PC-9 (cell line): ENCODE results near the gene GPATCH1. TPM values are rescaled to one million over a fixed set of nuclear protein-coding genes. Genes with fewer than 3 reads are reported as not detected.

Source experiments
- BruUV-seq: library from RNA; stranded (reverse); fragments of 400-500 nt; replicated peaks from 2 replicates; lab custom pipeline; 2021; lab: Mats Ljungman, UMichigan
- CTCF ChIA-PET: fragments of 300-600 bp; sonication (Branson Sonifier 250); formaldehyde crosslinking; loops from one replicate; lab custom pipeline; 2022; ENCODE audit warnings: antibody characterized with exemption; lab: Charles Lee
- POLR2A ChIA-PET: fragments of 300-600 bp; sonication (Branson Sonifier 250); formaldehyde crosslinking; loops from one replicate; lab custom pipeline; 2022; ENCODE audit warnings: antibody characterized with exemption; ENCODE audit not compliant: unreplicated experiment; lab: Charles Lee
- DNase-seq, 2 experiments: peaks; one replicate each; pipeline versions ENCODE4 v3.0.0 to v3.0.0-alpha.2; 2015 to 2022; ENCODE audit warnings: mixed read lengths in 1 of 2
- H2AFZ ChIP-seq: fragments of 200-600 bp; sonication (generic); 2 replicates; pipeline ENCODE4 v1.8.1; 2017; ENCODE audit warnings: antibody characterized with exemption
- H3F3A ChIP-seq: fragments of 200-600 bp; sonication (generic); 2 replicates; pipeline ENCODE4 v1.8.1; 2017; ENCODE audit warnings: antibody characterized with exemption, mild to moderate bottlenecking, low read depth; ENCODE audit not compliant: insufficient read depth
- H3K27ac ChIP-seq: fragments of 200-600 bp; sonication (generic); 2 replicates; pipeline ENCODE4 v1.6.1; 2016; ENCODE audit warnings: mixed run types
- H3K27me3 ChIP-seq: fragments of 200-600 bp; sonication (generic); 2 replicates; pipeline ENCODE4 v1.6.1; 2016; ENCODE audit warnings: low read depth, mixed run types; ENCODE audit not compliant: insufficient read depth
- H3K36me3 ChIP-seq: fragments of 200-600 bp; sonication (generic); 2 replicates; pipeline ENCODE4 v1.6.1; 2016; ENCODE audit warnings: low read depth, mixed run types
- H3K4me1 ChIP-seq: fragments of 200-600 bp; sonication (generic); replicated peaks from 2 replicates; pipeline ENCODE4 v1.6.1; 2016; ENCODE audit warnings: mixed run types; ENCODE audit not compliant: insufficient read depth
- H3K4me2 ChIP-seq: fragments of 200-600 bp; sonication (generic); 2 replicates; pipeline ENCODE4 v1.6.1; 2017; ENCODE audit warnings: mixed run types
- H3K4me3 ChIP-seq: fragments of 200-600 bp; sonication (generic); 2 replicates; pipeline ENCODE4 v1.6.1; 2016; ENCODE audit warnings: mixed run types
- H3K79me2 ChIP-seq: fragments of 200-600 bp; sonication (generic); 2 replicates; pipeline ENCODE4 v1.6.1; 2017; ENCODE audit warnings: low read depth, mixed run types
- H3K9me2 ChIP-seq: fragments of 200-600 bp; sonication (generic); 2 replicates; pipeline ENCODE4 v1.8.1; 2017; ENCODE audit warnings: mild to moderate bottlenecking; ENCODE audit not compliant: insufficient read depth
- H3K9me3 ChIP-seq: fragments of 200-600 bp; sonication (generic); 2 replicates; pipeline ENCODE4 v1.8.1; 2016; ENCODE audit warnings: low read depth; ENCODE audit not compliant: insufficient read depth
- H4K20me1 ChIP-seq: fragments of 200-600 bp; sonication (generic); 2 replicates; pipeline ENCODE4 v1.8.1; 2017; ENCODE audit not compliant: insufficient read depth
- CTCF ChIP-seq: fragments of 200-600 bp; sonication (generic); conservative IDR thresholded peaks from 2 replicates; pipeline ENCODE4 v1.6.1; 2017; ENCODE audit warnings: mixed run types, antibody characterized with exemption, mild to moderate bottlenecking, moderate library complexity
- EZH2 ChIP-seq: fragments of 200-600 bp; sonication (generic); IDR thresholded peaks from 2 replicates; pipeline ENCODE4 v1.8.0; 2017; ENCODE audit warnings: antibody characterized with exemption, low read depth
- intact Hi-C: fragments of 100-400 bp; cut with micrococcal nuclease; formaldehyde crosslinking; loops from one replicate; pipeline ENCODE4 v1.10.0; 2022; ENCODE audit not compliant: unreplicated experiment
- total RNA-seq: library from RNA; stranded (reverse); gene quantifications from 2 replicates; pipeline ENCODE4 v1.2.3, GENCODE V29; 2021

GPATCH1 gene
- total RNA-seq, 1 experiment from 2014 or later: 11.0 TPM

GRCh38 chr19:33132021-33132420 lies 51.0 kb downstream of the GPATCH1 start, which contains the start of gene WDR88:
TSS of gene WDR88 (plus strand) at chr19:33132114. CDS start at chr19:33132170, 56 bp downstream.
- ChIA-PET CTCF (no interaction called here), POLR2A (no interaction called here)
- no peak within 1 kb of the TSS for H2AFZ ChIP-seq
- H3K4me1 ChIP-seq: no peaks in the 10 kb centered on the region
- no peaks in the 10 kb centered on the region for H3K9me3 ChIP-seq
- no peak for DNase-seq
- 0 out of 2 replicates have a peak, but pooled peaks cover 3% of the 10 kb centered on the region for H3F3A ChIP-seq
- no peak within 1 kb of the TSS for H3K27ac ChIP-seq
- no peaks in the 10 kb centered on the region for H3K79me2 ChIP-seq
- BruUV-seq: no TSS peak
- H3K4me2 ChIP-seq: no peak within 1 kb of the TSS
- H3K27me3 ChIP-seq: no peaks in the 10 kb centered on the region
- no peak for TF ChIP-seq CTCF
- TF ChIP-seq EZH2: no peak
- H3K9me2 ChIP-seq: no peaks in the 10 kb centered on the region
- no peaks in the 10 kb centered on the region for H3K36me3 ChIP-seq
- H3K4me3 ChIP-seq: no peak within 1 kb of the TSS
- no peaks in the 10 kb centered on the region for H4K20me1 ChIP-seq
- intact Hi-C loops: no loop called here

- Histone ChIP-seq H3K4me3 (no peak overlapping the region), H3K9me2 (no peaks in the 10 kb centered on the region), H3F3A (0 out of 2 replicates have a peak, but pooled peaks cover 3% of the 10 kb centered on the region), H3K79me2 (no peaks in the 10 kb centered on the region), H3K9me3 (no peaks in the 10 kb centered on the region), H4K20me1 (no peaks in the 10 kb centered on the region), H2AFZ (no peak overlapping the region), H3K36me3 (no peaks in the 10 kb centered on the region), H3K27ac (no peak overlapping the region), H3K4me2 (no peak overlapping the region), H3K4me1 (no peaks in the 10 kb centered on the region), H3K27me3 (no peaks in the 10 kb centered on the region)
- CTCF ChIA-PET: no interaction called here
- TF ChIP-seq CTCF (no peak; the same call in 1 of the 2 replicates), EZH2 (no peak)
- POLR2A ChIA-PET: no interaction called here
- intact Hi-C loops: no loop called here
- no peak for DNase-seq
- no TSS peak for BruUV-seq
Measured at GRCh38 chr19:33132425-33132824, 51.4 kb downstream of the GPATCH1 start.

- H3K4me2 ChIP-seq: no peak overlapping the region
- H2AFZ ChIP-seq: no peak overlapping the region
- intact Hi-C loops: no loop called here
- no peak overlapping the region for H3K4me3 ChIP-seq
- no peak for DNase-seq
- 0 out of 2 replicates have a peak, but pooled peaks cover 3% of the 10 kb centered on the region for H3F3A ChIP-seq
- TF ChIP-seq EZH2 (no peak), CTCF (no peak)
- H3K9me2 ChIP-seq: no peaks in the 10 kb centered on the region
- no peaks in the 10 kb centered on the region for H4K20me1 ChIP-seq
- no peaks in the 10 kb centered on the region for H3K36me3 ChIP-seq
- no peaks in the 10 kb centered on the region for H3K9me3 ChIP-seq
- ChIA-PET POLR2A (no interaction called here), CTCF (no interaction called here)
- no peaks in the 10 kb centered on the region for H3K4me1 ChIP-seq
- no peak overlapping the region for H3K27ac ChIP-seq
- H3K79me2 ChIP-seq: no peaks in the 10 kb centered on the region
- BruUV-seq: no TSS peak
- no peaks in the 10 kb centered on the region for H3K27me3 ChIP-seq
Measured at GRCh38 chr19:33133438-33134031, 52.6 kb downstream of the GPATCH1 start.
